Measurements from ENCODE around the gene ZNF283.
A peak's percentile ranks its signal among the peaks of the same experiment; 100 is the strongest.

The ZNF283 gene

GRCh38 chr19:43826787-43827754 lies at the start of gene ZNF283:
TSS of gene ZNF283 (plus strand) at chr19:43827321. CDS start at chr19:43833505, 6,184 bp downstream.
- peaks cover 22% of the 10 kb centered on the region for H3K36me3 ChIP-seq (ENCODE audit: insufficient read depth, low read length)
- H2AFZ ChIP-seq (ENCODE audit: low read length, unreplicated experiment), result peak within 1 kb of the TSS; percentile 85
- H3K4me1 ChIP-seq (ENCODE audit: control insufficient read depth, insufficient read depth, low read length, unreplicated experiment), result no peaks in the 10 kb centered on the region
- H3K79me2 ChIP-seq (ENCODE audit: control insufficient read depth, insufficient read depth, low read length, unreplicated experiment), result peaks cover 5% of the 10 kb centered on the region
- 0 out of 2 replicates have a peak, but pooled peaks cover under 1% of the 10 kb centered on the region for H3K27me3 ChIP-seq (ENCODE audit: insufficient read depth, low read length)
- peak within 1 kb of the TSS; percentile 92 for H3K4me3 ChIP-seq (ENCODE audit: low read depth, low read length)
- peak within 1 kb of the TSS; percentile 43; the same call in 1 of the 2 replicates for H3K27ac ChIP-seq (ENCODE audit: low read depth, low read length)

- Histone ChIP-seq H3K79me2 (ENCODE audit: control insufficient read depth, insufficient read depth, low read length, unreplicated experiment) (peaks cover 4% of the 10 kb centered on the region), H3K4me1 (ENCODE audit: control insufficient read depth, insufficient read depth, low read length, unreplicated experiment) (peaks cover 20% of the 10 kb centered on the region), H3K27ac (ENCODE audit: low read depth, low read length) (no peak overlapping the region), H3K36me3 (ENCODE audit: insufficient read depth, low read length) (no peaks in the 10 kb centered on the region), H3K27me3 (ENCODE audit: insufficient read depth, low read length) (no peaks in the 10 kb centered on the region), H3K4me3 (ENCODE audit: low read depth, low read length) (no peak overlapping the region), H2AFZ (ENCODE audit: low read length, unreplicated experiment) (no peak overlapping the region)
Measured at GRCh38 chr19:43778651-43779050, 48.5 kb upstream of the ZNF283 start.

GRCh38 chr19:43779147-43779819 lies 47.8 kb upstream of the ZNF283 start:
- H3K79me2 ChIP-seq (ENCODE audit: control insufficient read depth, insufficient read depth, low read length, unreplicated experiment), result peaks cover 4% of the 10 kb centered on the region
- peaks cover 20% of the 10 kb centered on the region for H3K4me1 ChIP-seq (ENCODE audit: control insufficient read depth, insufficient read depth, low read length, unreplicated experiment)
- no peak overlapping the region for H3K27ac ChIP-seq (ENCODE audit: low read depth, low read length)
- H3K4me3 ChIP-seq (ENCODE audit: low read depth, low read length), result peak overlapping the region; percentile 79; the same call in 1 of the 2 replicates
- no peaks in the 10 kb centered on the region for H3K36me3 ChIP-seq (ENCODE audit: insufficient read depth, low read length)
- H3K27me3 ChIP-seq (ENCODE audit: insufficient read depth, low read length), result no peaks in the 10 kb centered on the region
- no peak overlapping the region for H2AFZ ChIP-seq (ENCODE audit: low read length, unreplicated experiment)

DNA sequence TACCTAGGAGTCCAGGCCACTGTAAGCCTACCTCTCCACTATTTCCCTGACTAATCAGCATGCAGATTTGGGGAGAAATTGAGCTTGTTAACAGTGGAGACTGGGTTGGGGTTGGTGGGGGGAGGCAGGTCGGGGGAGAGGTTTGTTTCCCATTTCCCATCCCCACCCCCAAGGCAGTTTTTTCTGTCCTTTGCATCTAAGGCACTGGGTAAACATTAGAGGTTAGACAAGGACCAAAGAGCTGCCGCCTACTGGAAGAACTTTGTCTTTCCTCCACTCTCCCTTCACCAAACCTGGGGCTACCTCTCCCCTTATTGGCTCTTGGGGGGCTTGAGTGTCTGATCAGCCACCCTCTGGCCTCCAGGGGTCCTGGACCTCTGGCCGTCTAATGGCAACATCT lies 47.3 kb upstream of the ZNF283 start:
- Histone ChIP-seq H3K79me2 (ENCODE audit: control insufficient read depth, insufficient read depth, low read length, unreplicated experiment) (peaks cover 4% of the 10 kb centered on the region), H3K27ac (ENCODE audit: low read depth, low read length) (no peak overlapping the region), H2AFZ (ENCODE audit: low read length, unreplicated experiment) (no peak overlapping the region), H3K4me3 (ENCODE audit: low read depth, low read length) (peak overlapping the region; percentile 79), H3K36me3 (ENCODE audit: insufficient read depth, low read length) (no peaks in the 10 kb centered on the region), H3K4me1 (ENCODE audit: control insufficient read depth, insufficient read depth, low read length, unreplicated experiment) (peaks cover 24% of the 10 kb centered on the region), H3K27me3 (ENCODE audit: insufficient read depth, low read length) (no peaks in the 10 kb centered on the region)

GRCh38 chr19:43780706-43781525 lies 46.2 kb upstream of the ZNF283 start, which contains the start of gene KCNN4:
TSS of gene KCNN4 (minus strand) at chr19:43780973. CDS start at chr19:43780861, 112 bp downstream.
- H2AFZ ChIP-seq (ENCODE audit: low read length, unreplicated experiment), result no peak within 1 kb of the TSS
- no peaks in the 10 kb centered on the region for H3K36me3 ChIP-seq (ENCODE audit: insufficient read depth, low read length)
- peaks cover 28% of the 10 kb centered on the region for H3K4me1 ChIP-seq (ENCODE audit: control insufficient read depth, insufficient read depth, low read length, unreplicated experiment)
- H3K27ac ChIP-seq (ENCODE audit: low read depth, low read length), result no peak within 1 kb of the TSS
- no peaks in the 10 kb centered on the region for H3K27me3 ChIP-seq (ENCODE audit: insufficient read depth, low read length)
- H3K79me2 ChIP-seq (ENCODE audit: control insufficient read depth, insufficient read depth, low read length, unreplicated experiment), result peaks cover 4% of the 10 kb centered on the region
- H3K4me3 ChIP-seq (ENCODE audit: low read depth, low read length), result peak within 1 kb of the TSS; percentile 79

- peaks cover 28% of the 10 kb centered on the region for H3K4me1 ChIP-seq (ENCODE audit: control insufficient read depth, insufficient read depth, low read length, unreplicated experiment)
Measured at GRCh38 chr19:43781630-43782310, 45.4 kb upstream of the ZNF283 start.

GRCh38 chr19:43782311-43782660 lies 44.8 kb upstream of the ZNF283 start:
- Histone ChIP-seq H3K27ac (ENCODE audit: low read depth, low read length) (no peak overlapping the region), H3K27me3 (ENCODE audit: insufficient read depth, low read length) (no peaks in the 10 kb centered on the region), H3K36me3 (ENCODE audit: insufficient read depth, low read length) (no peaks in the 10 kb centered on the region), H2AFZ (ENCODE audit: low read length, unreplicated experiment) (no peak overlapping the region), H3K4me1 (ENCODE audit: control insufficient read depth, insufficient read depth, low read length, unreplicated experiment) (peaks cover 28% of the 10 kb centered on the region), H3K4me3 (ENCODE audit: low read depth, low read length) (no peak overlapping the region), H3K79me2 (ENCODE audit: control insufficient read depth, insufficient read depth, low read length, unreplicated experiment) (peaks cover 4% of the 10 kb centered on the region)

More at GRCh38 chr19:43781630-43782310, 45.4 kb upstream of the ZNF283 start:
- Histone ChIP-seq H3K27me3 (ENCODE audit: insufficient read depth, low read length) (no peaks in the 10 kb centered on the region), H3K79me2 (ENCODE audit: control insufficient read depth, insufficient read depth, low read length, unreplicated experiment) (peaks cover 4% of the 10 kb centered on the region), H2AFZ (ENCODE audit: low read length, unreplicated experiment) (no peak overlapping the region), H3K27ac (ENCODE audit: low read depth, low read length) (no peak overlapping the region), H3K36me3 (ENCODE audit: insufficient read depth, low read length) (no peaks in the 10 kb centered on the region), H3K4me3 (ENCODE audit: low read depth, low read length) (peak overlapping the region; percentile 79; the same call in 1 of the 2 replicates)

GRCh38 chr19:43782689-43783231 lies 44.4 kb upstream of the ZNF283 start:
- Histone ChIP-seq H3K27me3 (ENCODE audit: insufficient read depth, low read length) (no peaks in the 10 kb centered on the region), H3K79me2 (ENCODE audit: control insufficient read depth, insufficient read depth, low read length, unreplicated experiment) (peaks cover 4% of the 10 kb centered on the region), H3K4me3 (ENCODE audit: low read depth, low read length) (no peak overlapping the region), H2AFZ (ENCODE audit: low read length, unreplicated experiment) (no peak overlapping the region), H3K4me1 (ENCODE audit: control insufficient read depth, insufficient read depth, low read length, unreplicated experiment) (peaks cover 24% of the 10 kb centered on the region), H3K36me3 (ENCODE audit: insufficient read depth, low read length) (no peaks in the 10 kb centered on the region), H3K27ac (ENCODE audit: low read depth, low read length) (no peak overlapping the region)

- Histone ChIP-seq H3K27me3 (ENCODE audit: insufficient read depth, low read length) (no peaks in the 10 kb centered on the region), H3K79me2 (ENCODE audit: control insufficient read depth, insufficient read depth, low read length, unreplicated experiment) (peaks cover 4% of the 10 kb centered on the region), H3K4me1 (ENCODE audit: control insufficient read depth, insufficient read depth, low read length, unreplicated experiment) (peaks cover 20% of the 10 kb centered on the region), H3K36me3 (ENCODE audit: insufficient read depth, low read length) (no peaks in the 10 kb centered on the region), H2AFZ (ENCODE audit: low read length, unreplicated experiment) (no peak overlapping the region), H3K4me3 (ENCODE audit: low read depth, low read length) (no peak overlapping the region), H3K27ac (ENCODE audit: low read depth, low read length) (no peak overlapping the region)
Measured at GRCh38 chr19:43783636-43784035, 43.5 kb upstream of the ZNF283 start.

All from ACC112 (cell line).